Measurements from ENCODE around the gene DCUN1D1. TPM values are rescaled to one million over a fixed set of nuclear protein-coding genes. Genes with fewer than 3 reads are reported as not detected.
"Not testable (repeated sequence)": the region's sequence is repeated elsewhere in the genome, so short reads cannot be mapped to it uniquely, and the experiment has no call there.

The DCUN1D1 gene
- total and polyA plus RNA-seq, 2 of the 13 experiments (the other 11 are each of a cell fraction or from before 2014, with no cell fraction given) = 10.5 to 39.7 TPM

GRCh38 chr3:182999767-183000166 lies 19.4 kb upstream of the DCUN1D1 start:
- in situ Hi-C loops (cut with HindIII; ENCODE audit: extremely low pct_ligation_motif_present, low pct_unique_long_range_greater_than_20kb) = no loop called here
- no peak overlapping the region for H3K4me2 ChIP-seq (ENCODE audit: low read depth, low read length)
- ChIA-PET CTCF (ENCODE audit: low intra/inter-chr PET ratio, low total read pairs) (no interaction called here), POLR2A (no interaction called here)
- H3K36me3 ChIP-seq (replicated peaks in 1 of 2; ENCODE audit: control insufficient read depth in 1 of 2, insufficient read depth in 2 of 2, low read length in 2 of 2) = no peaks in the 10 kb centered on the region
- no peak overlapping the region for H3K9ac ChIP-seq (ENCODE audit: insufficient read depth, low read depth, low read length)
- H3K9me3 ChIP-seq (ENCODE audit: low read length) = no peaks in the 10 kb centered on the region
- H4K20me1 ChIP-seq (ENCODE audit: insufficient read depth, low read length) = no peaks in the 10 kb centered on the region
- 40% methylated on average over 1 of the region's 1 CpG for WGBS (ENCODE audit: low lambda C conversion rate)
- no peaks in the 10 kb centered on the region for H3K79me2 ChIP-seq (ENCODE audit: insufficient read depth, low read length)
- H2AFZ ChIP-seq (ENCODE audit: low read length) = no peak overlapping the region
- intact Hi-C loops (cut with micrococcal nuclease; ENCODE audit: unreplicated experiment) = no loop called here
- H3K27ac ChIP-seq (ENCODE audit: extremely low read length, insufficient read depth, low read length) = no peak overlapping the region
- ATAC-seq (peak; percentile 47), FAIRE-seq (no peak), DNase-seq (ENCODE audit: low spot score) (no peak)
- BruUV-seq (replicated peaks) = no TSS peak
- TF ChIP-seq ZC3H13 (CRISPR knock-in tag; IDR thresholded peaks at IDR 0.05) (no peak), FOXJ3 (CRISPR knock-in tag; IDR thresholded peaks at IDR 0.05; ENCODE audit: borderline replicate concordance) (no peak), SAP130 (CRISPR knock-in tag; IDR thresholded peaks at IDR 0.05; ENCODE audit: low read depth) (no peak), ZFP41 (CRISPR knock-in tag; IDR thresholded peaks at IDR 0.05; ENCODE audit: borderline replicate concordance) (no peak), KLF6 (CRISPR knock-in tag; IDR thresholded peaks at IDR 0.05) (no peak), ZNF281 (CRISPR knock-in tag; IDR thresholded peaks at IDR 0.05; ENCODE audit: borderline replicate concordance) (no peak), MEF2D (CRISPR knock-in tag; IDR thresholded peaks at IDR 0.05) (no peak), TBX2 (CRISPR knock-in tag; IDR thresholded peaks at IDR 0.05; ENCODE audit: borderline replicate concordance) (no peak), TGIF2 (CRISPR knock-in tag; IDR thresholded peaks at IDR 0.05) (no peak), SALL2 (CRISPR knock-in tag; IDR thresholded peaks at IDR 0.05) (no peak)
- TF ChIP-seq, protein P1, sequence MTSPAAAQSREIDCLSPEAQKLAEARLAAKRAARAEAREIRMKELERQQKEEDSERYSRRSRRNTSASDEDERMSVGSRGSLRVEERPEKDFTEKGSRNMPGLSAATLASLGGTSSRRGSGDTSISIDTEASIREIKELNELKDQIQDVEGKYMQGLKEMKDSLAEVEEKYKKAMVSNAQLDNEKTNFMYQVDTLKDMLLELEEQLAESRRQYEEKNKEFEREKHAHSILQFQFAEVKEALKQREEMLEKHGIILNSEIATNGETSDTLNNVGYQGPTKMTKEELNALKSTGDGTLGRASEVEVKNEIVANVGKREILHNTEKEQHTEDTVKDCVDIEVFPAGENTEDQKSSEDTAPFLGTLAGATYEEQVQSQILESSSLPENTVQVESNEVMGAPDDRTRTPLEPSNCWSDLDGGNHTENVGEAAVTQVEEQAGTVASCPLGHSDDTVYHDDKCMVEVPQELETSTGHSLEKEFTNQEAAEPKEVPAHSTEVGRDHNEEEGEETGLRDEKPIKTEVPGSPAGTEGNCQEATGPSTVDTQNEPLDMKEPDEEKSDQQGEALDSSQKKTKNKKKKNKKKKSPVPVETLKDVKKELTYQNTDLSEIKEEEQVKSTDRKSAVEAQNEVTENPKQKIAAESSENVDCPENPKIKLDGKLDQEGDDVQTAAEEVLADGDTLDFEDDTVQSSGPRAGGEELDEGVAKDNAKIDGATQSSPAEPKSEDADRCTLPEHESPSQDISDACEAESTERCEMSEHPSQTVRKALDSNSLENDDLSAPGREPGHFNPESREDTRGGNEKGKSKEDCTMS (CRISPR knock-in tag; conservative IDR thresholded peaks at IDR 0.05) = no peak
- TF ChIP-seq, protein P2, sequence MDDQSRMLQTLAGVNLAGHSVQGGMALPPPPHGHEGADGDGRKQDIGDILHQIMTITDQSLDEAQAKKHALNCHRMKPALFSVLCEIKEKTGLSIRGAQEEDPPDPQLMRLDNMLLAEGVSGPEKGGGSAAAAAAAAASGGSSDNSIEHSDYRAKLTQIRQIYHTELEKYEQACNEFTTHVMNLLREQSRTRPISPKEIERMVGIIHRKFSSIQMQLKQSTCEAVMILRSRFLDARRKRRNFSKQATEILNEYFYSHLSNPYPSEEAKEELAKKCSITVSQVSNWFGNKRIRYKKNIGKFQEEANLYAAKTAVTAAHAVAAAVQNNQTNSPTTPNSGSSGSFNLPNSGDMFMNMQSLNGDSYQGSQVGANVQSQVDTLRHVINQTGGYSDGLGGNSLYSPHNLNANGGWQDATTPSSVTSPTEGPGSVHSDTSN (CRISPR knock-in tag; IDR thresholded peaks at IDR 0.05; ENCODE audit: borderline replicate concordance) = no peak
- H3K4me3 ChIP-seq (replicated peaks in 1 of 3; ENCODE audit: insufficient read depth in 1 of 3, low read depth in 2 of 3, low read length in 3 of 3) = no peak overlapping the region
- no peaks in the 10 kb centered on the region; a peak in 1 of 5 replicates for H3K27me3 ChIP-seq (ENCODE audit: control insufficient read depth in 1 of 2, insufficient read depth in 2 of 2, low read length in 2 of 2)
- no peaks in the 10 kb centered on the region for H3K4me1 ChIP-seq (ENCODE audit: insufficient read depth, low read length)

- POLR2A ChIA-PET = not testable (repeated sequence)
- 49% methylated on average over 4 of the region's 4 CpGs for WGBS (ENCODE audit: low lambda C conversion rate)
Measured at GRCh38 chr3:182993486-182994201, 13.3 kb upstream of the DCUN1D1 start.

More at GRCh38 chr3:182993486-182994201, 13.3 kb upstream of the DCUN1D1 start:
- H3K4me1 ChIP-seq (ENCODE audit: insufficient read depth, low read length); CTCF ChIA-PET (ENCODE audit: low intra/inter-chr PET ratio, low total read pairs); FAIRE-seq; H4K20me1 ChIP-seq (ENCODE audit: insufficient read depth, low read length); H3K4me3 ChIP-seq (replicated peaks in 1 of 3; ENCODE audit: insufficient read depth in 1 of 3, low read depth in 2 of 3, low read length in 3 of 3); H3K27me3 ChIP-seq (ENCODE audit: control insufficient read depth in 1 of 2, insufficient read depth in 2 of 2, low read length in 2 of 2); H3K9me3 ChIP-seq (ENCODE audit: low read length); H3K36me3 ChIP-seq (replicated peaks in 1 of 2; ENCODE audit: control insufficient read depth in 1 of 2, insufficient read depth in 2 of 2, low read length in 2 of 2); H3K27ac ChIP-seq (ENCODE audit: extremely low read length, insufficient read depth, low read length); in situ Hi-C loops (cut with HindIII; ENCODE audit: extremely low pct_ligation_motif_present, low pct_unique_long_range_greater_than_20kb); H3K4me2 ChIP-seq (ENCODE audit: low read depth, low read length); intact Hi-C loops (cut with micrococcal nuclease; ENCODE audit: unreplicated experiment); H3K9ac ChIP-seq (ENCODE audit: insufficient read depth, low read depth, low read length); H2AFZ ChIP-seq (ENCODE audit: low read length); ATAC-seq; DNase-seq (ENCODE audit: low spot score); BruUV-seq (replicated peaks); H3K79me2 ChIP-seq (ENCODE audit: insufficient read depth, low read length): not testable (repeated sequence)
